ENCODE results near the gene ATP6AP1.
"Not testable (repeated sequence)": the region's sequence is repeated elsewhere in the genome, so short reads cannot be mapped to it uniquely, and the experiment has no call there.

The ATP6AP1 gene

GRCh38 chrX:154399527-154400368 lies 28.7 kb upstream of the ATP6AP1 start:
- peak; percentile 43 for DNase-seq

GRCh38 chrX:154400369-154400817 lies 28.1 kb upstream of the ATP6AP1 start:
- DNase-seq: not testable (repeated sequence)

- peak; percentile 50 for DNase-seq
Measured at GRCh38 chrX:154401045-154401799, 27.3 kb upstream of the ATP6AP1 start.

GRCh38 chrX:154401918-154402621 lies 26.4 kb upstream of the ATP6AP1 start:
- peak; percentile 34 for DNase-seq

- DNase-seq: no peak
Measured at GRCh38 chrX:154402622-154403127, 25.8 kb upstream of the ATP6AP1 start.

- DNase-seq: no peak
Measured at GRCh38 chrX:154403192-154403591, 25.3 kb upstream of the ATP6AP1 start.

- no peak for DNase-seq
Measured at GRCh38 chrX:154403858-154404257, 24.6 kb upstream of the ATP6AP1 start.

- DNase-seq: no peak
Measured at GRCh38 chrX:154404625-154405192, 23.8 kb upstream of the ATP6AP1 start.

- DNase-seq: no peak
Measured at GRCh38 chrX:154408659-154409221, 19.7 kb upstream of the ATP6AP1 start.

- peak; percentile 53 for DNase-seq
Measured at GRCh38 chrX:154409222-154409871, 19.1 kb upstream of the ATP6AP1 start, which contains the start of gene DNASE1L1. Gene DNASE1L1 (minus strand): TSS chrX:154409254. CDS start chrX:154405568, 3,686 bp downstream.

GRCh38 chrX:154411981-154412340 lies 16.5 kb upstream of the ATP6AP1 start:
- DNase-seq: peak; percentile 73

- DNase-seq: peak; percentile 63
Measured at GRCh38 chrX:154412468-154412867, 16.0 kb upstream of the ATP6AP1 start.

GRCh38 chrX:154413142-154413541 lies 15.3 kb upstream of the ATP6AP1 start:
- no peak for DNase-seq

GRCh38 chrX:154417157-154417556 lies 11.3 kb upstream of the ATP6AP1 start:
- no peak for DNase-seq

GRCh38 chrX:154419189-154419588 lies 9.3 kb upstream of the ATP6AP1 start:
- DNase-seq: no peak

GRCh38 chrX:154419688-154420401 lies 8.6 kb upstream of the ATP6AP1 start:
- DNase-seq: no peak

GRCh38 chrX:154420402-154420756 lies 8.1 kb upstream of the ATP6AP1 start:
- no peak for DNase-seq

- DNase-seq: no peak
Measured at GRCh38 chrX:154426916-154427770, 1.3 kb upstream of the ATP6AP1 start.

GRCh38 chrX:154429711-154430110 lies 1.2 kb downstream of the ATP6AP1 start:
- no peak for DNase-seq

GRCh38 chrX:154430479-154430878 lies 2.0 kb downstream of the ATP6AP1 start:
- DNase-seq: no peak
